Naive B cell (primary cell): Measurements from ENCODE around the gene KIF3A. TPM values are rescaled to one million over a fixed set of nuclear protein-coding genes. Genes with fewer than 3 reads are reported as not detected.

Source experiments
- ATAC-seq, 2 donors: fragments of 150-1000 bp; cut with Tn5 transposase; 2 replicates each; pipeline ENCODE4 v1.10.0; 2021; ENCODE audit warnings: low read depth in 2 of 2, mild to moderate bottlenecking in 2 of 2, moderate library complexity in 2 of 2
- DNase-seq: peaks from one replicate; pipeline ENCODE4 v3.0.0; 2022
- H3K27ac Mint-ChIP-seq, 6 donors: one replicate each; pipeline ENCODE4 v1.8.0; 2020 to 2022; ENCODE audit warnings: mild to moderate bottlenecking in 6 of 6, mixed read lengths in 6 of 6, moderate library complexity in 5 of 6, inconsistent platforms in 2 of 6
- H3K27me3 Mint-ChIP-seq, 3 donors: one replicate each; pipeline ENCODE4 v1.8.0; 2021 to 2022; ENCODE audit warnings: mixed read lengths in 3 of 3, mild to moderate bottlenecking in 1 of 3
- H3K36me3 Mint-ChIP-seq, 2 donors: one replicate each; pipeline ENCODE4 v1.8.0; 2020 to 2022; ENCODE audit warnings: mixed read lengths in 2 of 2, inconsistent platforms in 1 of 2, mild to moderate bottlenecking in 1 of 2
- H3K4me1 Mint-ChIP-seq, 3 donors: one replicate each; pipeline ENCODE4 v1.8.0; 2020 to 2022; ENCODE audit warnings: mixed read lengths in 3 of 3, inconsistent platforms in 1 of 3, mild to moderate bottlenecking in 1 of 3, moderate library complexity in 1 of 3
- H3K4me3 Mint-ChIP-seq, 8 donors: one replicate each; pipeline ENCODE4 v1.8.0; 2020 to 2022; ENCODE audit warnings: mild to moderate bottlenecking in 8 of 8, mixed read lengths in 8 of 8, moderate library complexity in 8 of 8, inconsistent platforms in 2 of 8
- H3K9me3 Mint-ChIP-seq, 7 donors: one replicate each; pipeline ENCODE4 v1.8.0; 2020 to 2022; ENCODE audit warnings: mixed read lengths in 7 of 7, mild to moderate bottlenecking in 5 of 7, inconsistent platforms in 2 of 7, moderate library complexity in 1 of 7
- polyA plus RNA-seq, 6 donors: library from polyadenylated mRNA; unstranded; fragments of 300-500 nt; fragmentation: Illumina TruSeq; gene quantifications; one replicate each; pipeline ENCODE4 v1.2.3, GENCODE V29; 2021; ENCODE audit warnings: low read depth in 6 of 6

KIF3A gene
- polyA plus RNA-seq, 6 donors from 2014 or later, result 4.3 to 10.2 (median 7.3) TPM

GRCh38 chr5:132746592-132746953, 9.2 kb upstream of the KIF3A start:
- Mint-ChIP-seq H3K4me3 (peak overlapping the region in 7 of 8 donors; percentile 60 to 86 (median 68)), H3K27me3 (peaks cover 37 to 47% (median 41%) of the 10 kb centered on the region in 3 donors), H3K4me1 (peaks cover 0 to 2% (median 0%) of the 10 kb centered on the region in 3 donors), H3K27ac (no peak overlapping the region), H3K36me3 (no peaks in the 10 kb centered on the region), H3K9me3 (peaks cover 0 to 6% (median 2%) of the 10 kb centered on the region in 7 donors)
- DNase-seq (no peak), ATAC-seq (no peak)

- no peak for DNase-seq
- Mint-ChIP-seq H3K27me3 (peaks cover 29 to 47% (median 41%) of the 10 kb centered on the region in 3 donors), H3K9me3 (peaks cover 0 to 6% (median 2%) of the 10 kb centered on the region in 7 donors), H3K36me3 (no peaks in the 10 kb centered on the region), H3K27ac (no peak overlapping the region), H3K4me3 (no peak overlapping the region), H3K4me1 (peaks cover 0 to 2% (median 0%) of the 10 kb centered on the region in 3 donors)
- ATAC-seq, result no peak
Observed at GRCh38 chr5:132744659-132745058, 7.3 kb upstream of the KIF3A start.

GRCh38 chr5:132742626-132743025, 5.3 kb upstream of the KIF3A start:
- peaks cover 24 to 41% (median 31%) of the 10 kb centered on the region in 3 donors for H3K27me3 Mint-ChIP-seq
- H3K4me1 Mint-ChIP-seq, result peaks cover 9 to 10% (median 9%) of the 10 kb centered on the region in 3 donors
- peaks cover 0 to 6% (median 3%) of the 10 kb centered on the region in 7 donors for H3K9me3 Mint-ChIP-seq
- H3K27ac Mint-ChIP-seq, result no peak overlapping the region
- no peak overlapping the region for H3K4me3 Mint-ChIP-seq
- H3K36me3 Mint-ChIP-seq, result no peaks in the 10 kb centered on the region
- DNase-seq (no peak), ATAC-seq (no peak)

GRCh38 chr5:132742158-132742557, 4.8 kb upstream of the KIF3A start:
- H3K36me3 Mint-ChIP-seq, result no peaks in the 10 kb centered on the region
- H3K9me3 Mint-ChIP-seq, result peaks cover 0 to 6% (median 3%) of the 10 kb centered on the region in 7 donors
- peaks cover 24 to 41% (median 31%) of the 10 kb centered on the region in 3 donors for H3K27me3 Mint-ChIP-seq
- no peak for DNase-seq
- H3K4me3 Mint-ChIP-seq, result no peak overlapping the region
- H3K27ac Mint-ChIP-seq, result no peak overlapping the region
- H3K4me1 Mint-ChIP-seq, result peaks cover 11 to 14% (median 14%) of the 10 kb centered on the region in 3 donors
- no peak for ATAC-seq

DNA sequence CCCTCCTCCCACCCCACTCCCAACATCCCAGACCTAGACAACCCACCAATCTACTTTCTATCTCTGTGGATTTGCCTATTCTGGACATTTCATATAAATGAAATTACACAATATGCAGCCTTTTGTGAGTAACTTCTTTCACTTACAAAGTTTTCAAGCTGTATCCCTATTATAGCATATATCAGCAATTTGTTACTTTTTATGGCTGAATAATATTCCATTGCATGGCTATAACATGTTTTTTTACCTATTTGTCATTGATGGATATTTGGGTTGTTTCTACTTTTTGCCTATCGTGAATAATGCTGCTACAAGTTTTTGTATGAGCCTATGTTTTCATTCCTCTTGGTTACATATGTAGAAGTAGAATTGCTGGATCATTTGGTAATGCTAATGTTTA, 1.9 kb upstream of the KIF3A start:
- Mint-ChIP-seq H3K4me1 (peaks cover 14 to 18% (median 14%) of the 10 kb centered on the region in 3 donors), H3K27me3 (peaks cover 7 to 18% (median 14%) of the 10 kb centered on the region in 3 donors), H3K4me3 (peak overlapping the region in 1 of 8 donors; percentile 96), H3K36me3 (peaks cover 0 to 2% of the 10 kb centered on the region in 2 donors), H3K9me3 (peaks cover 0 to 5% (median 3%) of the 10 kb centered on the region in 7 donors), H3K27ac (no peak overlapping the region)
- DNase-seq (no peak), ATAC-seq (no peak)

- H3K9me3 Mint-ChIP-seq, result peaks cover 0 to 4% (median 3%) of the 10 kb centered on the region in 7 donors
- peak overlapping the region; percentile 86 to 96 (median 94) for H3K4me3 Mint-ChIP-seq
- ATAC-seq (no peak), DNase-seq (no peak)
- peak overlapping the region in 5 of 6 donors; percentile 72 to 92 (median 88) for H3K27ac Mint-ChIP-seq
- H3K4me1 Mint-ChIP-seq, result peaks cover 14 to 18% (median 14%) of the 10 kb centered on the region in 3 donors
- peaks cover 5 to 13% (median 11%) of the 10 kb centered on the region in 3 donors for H3K27me3 Mint-ChIP-seq
- H3K36me3 Mint-ChIP-seq, result peaks cover 0 to 7% of the 10 kb centered on the region in 2 donors
Observed at GRCh38 chr5:132737982-132738681, 786 bp upstream of the KIF3A start.

DNA sequence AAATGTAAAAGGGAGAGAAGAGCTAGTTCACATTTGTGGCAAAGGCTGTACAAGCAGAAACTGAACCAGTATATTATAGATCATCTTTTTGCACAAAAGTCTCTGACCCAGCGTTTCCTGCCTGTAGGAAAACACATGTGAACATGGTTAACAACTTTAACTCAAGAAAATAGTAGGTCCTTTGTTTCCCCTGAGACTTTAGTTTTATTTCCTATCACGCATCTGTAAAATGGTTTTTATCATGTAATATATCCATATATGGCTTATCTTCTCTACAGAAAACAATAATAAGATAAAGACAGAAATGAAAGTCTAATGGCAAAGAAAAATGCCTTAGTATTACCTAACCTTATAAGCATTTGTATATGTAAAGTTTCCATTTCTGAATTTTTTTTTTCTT, 2.7 kb downstream of the KIF3A start:
- peaks cover 0 to 8% of the 10 kb centered on the region in 2 donors for H3K36me3 Mint-ChIP-seq
- no peak overlapping the region for H3K27ac Mint-ChIP-seq
- H3K4me3 Mint-ChIP-seq, result peak overlapping the region in 1 of 8 donors; percentile 96
- H3K27me3 Mint-ChIP-seq, result no peaks in the 10 kb centered on the region
- H3K4me1 Mint-ChIP-seq, result peaks cover 14 to 18% (median 17%) of the 10 kb centered on the region in 3 donors
- no peak for DNase-seq
- peaks cover 0 to 1% (median 0%) of the 10 kb centered on the region in 7 donors for H3K9me3 Mint-ChIP-seq
- ATAC-seq, result no peak

DNA sequence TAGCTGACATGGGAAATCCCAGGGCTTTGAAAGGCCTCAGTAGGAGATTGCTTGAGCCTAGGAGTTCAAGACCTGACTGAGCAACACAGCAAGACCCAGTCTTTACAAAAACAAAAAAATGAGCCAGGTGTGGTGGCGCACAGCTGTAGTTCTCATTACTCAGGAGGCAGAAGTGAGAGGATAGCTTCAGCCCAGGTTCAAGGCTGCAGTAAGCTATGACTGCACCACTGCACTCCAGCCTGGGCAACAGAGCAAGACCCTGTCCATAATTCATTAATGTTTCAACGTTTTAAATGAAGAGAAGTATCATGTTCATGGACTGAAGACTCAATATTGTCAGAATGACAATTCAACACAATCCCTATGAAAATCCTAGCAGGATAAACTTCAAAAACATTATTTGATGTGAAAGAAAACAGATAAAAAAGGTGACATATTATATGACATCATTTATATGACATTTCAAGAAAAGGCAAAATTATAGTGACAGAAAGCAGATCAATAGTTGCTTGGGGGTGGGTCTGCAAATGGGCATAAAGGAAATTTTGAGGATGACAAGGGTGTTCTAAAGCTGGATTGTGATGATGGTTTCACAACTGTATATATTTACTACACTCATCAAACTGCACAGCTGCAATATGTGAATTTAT, 3.7 kb downstream of the KIF3A start:
- no peaks in the 10 kb centered on the region for H3K27me3 Mint-ChIP-seq
- peak overlapping the region in 1 of 8 donors; percentile 46 for H3K4me3 Mint-ChIP-seq
- H3K9me3 Mint-ChIP-seq, result no peaks in the 10 kb centered on the region
- H3K4me1 Mint-ChIP-seq, result peaks cover 14 to 22% (median 20%) of the 10 kb centered on the region in 3 donors
- ATAC-seq (no peak), DNase-seq (no peak)
- H3K36me3 Mint-ChIP-seq, result peaks cover 0 to 11% of the 10 kb centered on the region in 2 donors
- no peak overlapping the region for H3K27ac Mint-ChIP-seq

GRCh38 chr5:132729896-132730295, 7.5 kb downstream of the KIF3A start:
- H3K9me3 Mint-ChIP-seq, result no peaks in the 10 kb centered on the region
- H3K4me1 Mint-ChIP-seq, result peaks cover 0 to 11% (median 4%) of the 10 kb centered on the region in 3 donors
- no peak overlapping the region for H3K4me3 Mint-ChIP-seq
- no peaks in the 10 kb centered on the region for H3K27me3 Mint-ChIP-seq
- H3K27ac Mint-ChIP-seq, result peak overlapping the region in 1 of 6 donors; percentile 21
- no peak for ATAC-seq
- DNase-seq, result no peak
- H3K36me3 Mint-ChIP-seq, result peaks cover 0 to 17% of the 10 kb centered on the region in 2 donors

DNA sequence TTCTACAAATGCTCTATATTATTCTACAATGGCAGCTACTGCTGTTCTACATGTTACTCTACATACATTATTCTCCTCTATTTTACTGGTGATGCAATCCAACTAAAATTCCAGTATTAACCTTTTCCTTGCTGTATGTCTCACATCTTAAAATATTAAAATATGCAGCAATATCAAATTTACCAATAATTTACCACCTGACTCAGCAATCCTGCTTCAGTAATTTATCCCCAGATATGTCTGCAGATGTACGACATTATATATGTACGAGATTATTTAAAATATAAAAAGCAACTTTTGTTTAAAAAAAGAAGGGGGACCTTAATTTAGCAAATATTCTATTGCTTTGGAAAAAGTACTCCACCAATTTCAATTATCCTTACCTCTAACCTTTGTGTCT, 11.6 kb downstream of the KIF3A start:
- H3K4me3 Mint-ChIP-seq, result no peak overlapping the region
- DNase-seq, result no peak
- H3K36me3 Mint-ChIP-seq, result peaks cover 9 to 16% of the 10 kb centered on the region in 2 donors
- H3K27ac Mint-ChIP-seq, result no peak overlapping the region
- no peaks in the 10 kb centered on the region for H3K27me3 Mint-ChIP-seq
- peaks cover 0 to 11% (median 4%) of the 10 kb centered on the region in 3 donors for H3K4me1 Mint-ChIP-seq
- H3K9me3 Mint-ChIP-seq, result no peaks in the 10 kb centered on the region
- no peak for ATAC-seq

GRCh38 chr5:132718544-132719312, 18.6 kb downstream of the KIF3A start:
- no peaks in the 10 kb centered on the region for H3K4me1 Mint-ChIP-seq
- no peak overlapping the region for H3K4me3 Mint-ChIP-seq
- ATAC-seq (no peak), DNase-seq (no peak)
- no peaks in the 10 kb centered on the region for H3K9me3 Mint-ChIP-seq
- H3K27ac Mint-ChIP-seq, result no peak overlapping the region
- no peaks in the 10 kb centered on the region for H3K27me3 Mint-ChIP-seq
- H3K36me3 Mint-ChIP-seq, result peaks cover 11 to 14% of the 10 kb centered on the region in 2 donors

- ATAC-seq, result no peak
- Mint-ChIP-seq H3K4me3 (no peak overlapping the region), H3K27me3 (no peaks in the 10 kb centered on the region), H3K36me3 (peaks cover 0 to 10% of the 10 kb centered on the region in 2 donors), H3K9me3 (no peaks in the 10 kb centered on the region), H3K27ac (no peak overlapping the region), H3K4me1 (no peaks in the 10 kb centered on the region)
- no peak for DNase-seq
Observed at GRCh38 chr5:132714456-132715307, 22.7 kb downstream of the KIF3A start.
